ENCODE measurements around the gene EMILIN2. TPM values are rescaled to one million over a fixed set of nuclear protein-coding genes. Genes with fewer than 3 reads are reported as not detected.
A peak's percentile ranks its signal among the peaks of the same experiment; 100 is the strongest.

Gene EMILIN2
- total and polyA plus RNA-seq, 2 of the 8 experiments (the other 6 are each of a cell fraction or from before 2014, with no cell fraction given): 6.0 to 7.5 TPM

GRCh38 chr18:2898186-2898640 is 51.4 kb downstream of the EMILIN2 start:
- H3K23me2 ChIP-seq (ENCODE audit: low read depth, low read length): no peaks in the 10 kb centered on the region
- no peak overlapping the region for H3K4ac ChIP-seq (replicated peaks; ENCODE audit: insufficient read length, low read depth, low read length)
- no peak overlapping the region for H2BK5ac ChIP-seq (ENCODE audit: low read depth, low read length)
- H3K56ac ChIP-seq (replicated peaks; ENCODE audit: insufficient read length, low read depth, low read length): no peak overlapping the region
- no peaks in the 10 kb centered on the region for H3K36me3 ChIP-seq (ENCODE audit: control insufficient read depth in 2 of 4, insufficient read depth in 4 of 4, low read length in 3 of 4)
- H3K27me3 ChIP-seq (replicated peaks in 1 of 4; ENCODE audit: control insufficient read depth in 3 of 4, extremely low read depth in 1 of 4, insufficient read depth in 3 of 4, low read length in 3 of 4): no peaks in the 10 kb centered on the region
- H3K14ac ChIP-seq (ENCODE audit: insufficient read length): no peak overlapping the region
- 0 out of 2 replicates have a peak overlapping the region, but pooled peaks have one; percentile 48 for H2BK20ac ChIP-seq (ENCODE audit: low read length)
- no peak overlapping the region for H4K5ac ChIP-seq (ENCODE audit: insufficient read length, low read depth, low read length)
- ChIA-PET CTCF (ENCODE audit: partially characterized antibody) (interaction anchor here (1.3 to 1.4 kb wide), 2 partner anchors 13 to 16 kb away, joined by 3 to 4 read pairs; no protein-coding TSS in a partner anchor), POLR2A (ENCODE audit: partially characterized antibody) (interaction anchor here (1.3 to 1.4 kb wide), 2 partner anchors 13 to 56 kb away, joined by 3 to 4 read pairs; no protein-coding TSS in a partner anchor)
- no peak overlapping the region for H2BK12ac ChIP-seq (ENCODE audit: low read depth, low read length)
- no peak overlapping the region for H2BK15ac ChIP-seq (ENCODE audit: low read length)
- H2BK120ac ChIP-seq (replicated peaks; ENCODE audit: low read depth, low read length): no peak overlapping the region
- 0 out of 2 replicates have a peak overlapping the region, but pooled peaks have one; percentile 3 for H4K8ac ChIP-seq (ENCODE audit: extremely low read depth, insufficient read depth, low read length)
- no peak for DNase-seq (ENCODE audit: low read depth in 1 of 2, low spot score in 2 of 2)
- 0 out of 2 replicates have a peak overlapping the region, but pooled peaks have one; percentile 35 for H2AFZ ChIP-seq (ENCODE audit: low read length)
- H2AK5ac ChIP-seq (ENCODE audit: low read depth, low read length): no peak overlapping the region
- H4K20me1 ChIP-seq (replicated peaks in 1 of 2; ENCODE audit: control insufficient read depth in 1 of 2, insufficient read depth in 2 of 2, low read length in 2 of 2): no peaks in the 10 kb centered on the region
- H3K79me2 ChIP-seq (ENCODE audit: control insufficient read depth in 1 of 2, insufficient read depth in 2 of 2, low read length in 2 of 2): no peaks in the 10 kb centered on the region
- no peak overlapping the region for H3K4me3 ChIP-seq (ENCODE audit: extremely low read depth in 1 of 4, insufficient read depth in 2 of 4, low read depth in 3 of 4, low read length in 4 of 4)
- peak overlapping the region; percentile 17; the same call in 1 of the 2 replicates for H3K18ac ChIP-seq (ENCODE audit: extremely low read depth, low read length)
- no peaks in the 10 kb centered on the region; a peak in 1 of 4 replicates for H3K9me3 ChIP-seq (ENCODE audit: insufficient read depth in 2 of 2, low read depth in 1 of 2, low read length in 1 of 2)
- H3K27ac ChIP-seq (ENCODE audit: low read depth, low read length): no peak overlapping the region
- WGBS, 2 experiments (ENCODE audit: extremely low coverage in 1 of 2, insufficient coverage in 1 of 2, insufficient read length in 1 of 2, insufficient replicate concordance in 2 of 2, low coverage in 1 of 2, low lambda C conversion rate in 2 of 2, missing lambda C conversion rate in 1 of 2): 77% methylated on average over 6 of the region's 6 CpGs; no CpG with 5 or more reads in 1 of the 2 experiments
- H3K9ac ChIP-seq (replicated peaks in 1 of 4; ENCODE audit: extremely low read depth in 1 of 4, low read depth in 3 of 4, low read length in 3 of 4): no peak overlapping the region
- no peaks in the 10 kb centered on the region for H3K79me1 ChIP-seq (ENCODE audit: low read depth, low read length)
- H3K23ac ChIP-seq (ENCODE audit: insufficient read length): no peak overlapping the region
- no peak overlapping the region for H3K4me2 ChIP-seq (ENCODE audit: insufficient read depth in 1 of 2, low read depth in 2 of 2, low read length in 2 of 2)
- no peak overlapping the region for H4K91ac ChIP-seq (replicated peaks; ENCODE audit: insufficient read length, low read length)
- FAIRE-seq: no peak
- peaks cover 2 to 10% (median 5%) of the 10 kb centered on the region in 4 experiments; a peak in 5 of 7 replicates for H3K4me1 ChIP-seq (replicated peaks in 1 of 4; ENCODE audit: control insufficient read depth in 3 of 4, insufficient read depth in 4 of 4, low read length in 3 of 4)
- no peak for TF ChIP-seq SAP30 (IDR thresholded peaks at IDR 0.05; ENCODE audit: insufficient read depth, insufficient replicate concordance, low read length)
- TF ChIP-seq CBX5 (IDR thresholded peaks at IDR 0.05; ENCODE audit: low read depth, low read length): no peak
- no peak for TF ChIP-seq POLR2AphosphoS5 (IDR thresholded peaks at IDR 0.05; ENCODE audit: low read depth, low read length)
- no peak for TF ChIP-seq CHD1 (IDR thresholded peaks at IDR 0.05; ENCODE audit: low read depth, low read length)
- no peak for TF ChIP-seq SIN3A (conservative IDR thresholded peaks at IDR 0.05 in 1 of 2, IDR thresholded peaks at IDR 0.05 in 1 of 2; ENCODE audit: low read depth in 1 of 2, low read length in 2 of 2)
- no peak for TF ChIP-seq JUND (IDR thresholded peaks at IDR 0.05; ENCODE audit: low read length)
- no peak for TF ChIP-seq TCF12 (IDR thresholded peaks at IDR 0.05; ENCODE audit: low read depth, low read length)
- no peak for TF ChIP-seq KDM1A (IDR thresholded peaks at IDR 0.05; ENCODE audit: borderline replicate concordance, low read length)
- TF ChIP-seq USF2 (IDR thresholded peaks at IDR 0.05; ENCODE audit: low read length): no peak
- no peak for TF ChIP-seq HDAC6 (IDR thresholded peaks at IDR 0.05; ENCODE audit: low read depth, low read length)
- no peak for TF ChIP-seq MAFK (IDR thresholded peaks at IDR 0.05; ENCODE audit: low read depth, low read length)
- no peak for TF ChIP-seq BACH1 (IDR thresholded peaks at IDR 0.05; ENCODE audit: low read length)
